ENCODE measurements around the gene CHURC1.

The CHURC1 gene

DNA sequence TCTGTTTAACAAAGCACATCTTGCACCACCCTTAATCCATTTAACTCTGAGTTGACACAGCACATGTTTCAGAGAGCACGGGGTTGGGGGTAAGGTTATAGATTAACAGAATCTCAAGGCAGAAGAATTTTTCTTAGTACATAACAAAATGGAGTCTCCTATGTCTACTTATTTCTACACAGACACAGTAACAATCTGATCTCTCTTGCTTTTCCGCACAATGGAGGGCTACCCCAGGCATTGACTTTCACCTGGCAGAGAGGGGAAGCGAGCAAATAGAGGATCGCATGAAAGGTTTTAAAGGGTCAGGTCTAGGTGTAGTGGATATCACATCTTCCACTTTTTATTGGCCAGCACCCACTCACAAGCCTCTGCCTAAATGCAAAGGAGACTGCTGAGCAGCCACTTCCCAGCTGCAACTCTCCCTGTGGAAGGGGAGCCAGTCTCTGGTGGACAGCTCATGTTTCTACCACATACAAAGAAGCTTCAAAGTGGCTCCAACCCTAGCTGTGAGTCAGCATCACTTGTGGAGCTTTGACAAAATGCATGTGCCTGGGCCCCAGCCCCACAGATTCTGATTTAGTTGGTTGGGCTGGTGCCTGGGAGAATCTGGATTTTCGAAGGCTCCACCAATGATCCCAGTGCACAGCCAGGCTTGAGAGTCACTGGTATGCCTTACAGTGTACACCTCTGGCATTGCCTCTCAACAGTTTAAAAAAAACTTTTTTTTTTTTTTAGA, 65.2 kb downstream of the CHURC1 start:
- in situ Hi-C loops (cut with HindIII; ENCODE audit: low sequenced_read_pairs), result no loop called here

DNA sequence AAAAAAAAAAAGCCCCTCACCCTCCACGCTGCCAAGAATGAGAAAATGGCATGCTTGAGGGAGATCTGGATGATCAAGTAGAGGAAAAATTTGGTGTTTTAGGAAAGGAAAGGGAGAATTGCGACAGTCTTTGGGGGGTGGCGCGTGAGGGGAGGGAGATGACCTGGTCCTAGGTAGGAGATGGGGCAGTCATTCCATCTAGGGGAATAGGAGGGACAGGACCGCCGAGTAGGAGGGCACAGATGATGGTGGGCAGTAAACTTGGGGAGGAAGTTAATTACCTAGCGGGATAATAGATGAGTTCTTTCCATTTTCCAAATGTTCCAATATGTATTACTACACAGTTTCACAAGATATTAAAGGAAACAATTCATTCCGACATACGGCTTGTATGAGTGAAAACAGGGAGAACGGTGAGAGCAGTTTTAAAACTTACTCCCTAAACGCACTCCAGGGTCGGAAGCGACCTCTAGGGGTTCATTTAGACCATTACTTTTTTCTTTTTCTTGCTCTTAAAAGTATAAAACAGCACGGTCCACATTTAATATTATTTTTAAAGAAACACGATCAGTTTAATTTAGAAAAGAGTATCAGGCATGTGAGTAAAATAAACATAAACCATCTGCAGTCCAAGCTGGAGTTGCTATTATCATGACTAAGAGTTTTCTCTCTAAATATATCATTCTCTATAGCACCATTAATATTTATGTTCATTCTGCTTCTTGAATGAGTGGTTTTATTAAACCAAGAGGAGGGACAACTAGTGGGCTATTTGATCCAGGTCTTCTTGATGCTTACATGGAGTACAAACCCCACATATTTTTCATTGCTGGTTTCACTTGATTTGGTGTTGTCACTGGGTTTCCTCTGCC, 69.4 kb downstream of the CHURC1 start:
- in situ Hi-C loops (cut with HindIII; ENCODE audit: low sequenced_read_pairs), result no loop called here
